HG03039 (cell line): ENCODE results near the gene PLPP7.

Experiments
- ATAC-seq: cut with Tn5 transposase; IDR thresholded peaks from one replicate; pipeline ENCODE4 v1.9.1; 2021; ENCODE audit warnings: mild to moderate bottlenecking, moderate library complexity; ENCODE audit not compliant: unreplicated experiment

The PLPP7 gene

GRCh38 chr9:131280660-131281059 lies 8.9 kb upstream of the PLPP7 start:
- ATAC-seq = no peak

GRCh38 chr9:131281119-131281965 lies 8.2 kb upstream of the PLPP7 start:
- ATAC-seq = no peak

GRCh38 chr9:131282175-131282574 lies 7.3 kb upstream of the PLPP7 start:
- ATAC-seq = no peak

- no peak for ATAC-seq
Measured at GRCh38 chr9:131282688-131283422, 6.7 kb upstream of the PLPP7 start.

- ATAC-seq = no peak
Measured at GRCh38 chr9:131284856-131285255, 4.7 kb upstream of the PLPP7 start.

- no peak for ATAC-seq
Measured at GRCh38 chr9:131287359-131287758, 2.2 kb upstream of the PLPP7 start.

- ATAC-seq = no peak
Measured at GRCh38 chr9:131288217-131288616, 1.3 kb upstream of the PLPP7 start.

- ATAC-seq = no peak
Measured at GRCh38 chr9:131290036-131290766, 678 bp downstream of the PLPP7 start.

GRCh38 chr9:131290767-131291370 lies 1.3 kb downstream of the PLPP7 start:
- no peak for ATAC-seq

GRCh38 chr9:131291795-131292315 lies 2.3 kb downstream of the PLPP7 start:
- ATAC-seq = no peak

- no peak for ATAC-seq
Measured at GRCh38 chr9:131292937-131293336, 3.4 kb downstream of the PLPP7 start.

GRCh38 chr9:131296460-131296859 lies 6.9 kb downstream of the PLPP7 start:
- no peak for ATAC-seq

- no peak for ATAC-seq
Measured at GRCh38 chr9:131296906-131297500, 7.5 kb downstream of the PLPP7 start.

GRCh38 chr9:131297903-131298302 lies 8.4 kb downstream of the PLPP7 start:
- no peak for ATAC-seq

- ATAC-seq = no peak
Measured at GRCh38 chr9:131298341-131298740, 8.8 kb downstream of the PLPP7 start.

GRCh38 chr9:131298816-131299215 lies 9.3 kb downstream of the PLPP7 start:
- no peak for ATAC-seq

- ATAC-seq = no peak
Measured at GRCh38 chr9:131299346-131299960, 9.9 kb downstream of the PLPP7 start.

- no peak for ATAC-seq
Measured at GRCh38 chr9:131299961-131300347, 10.4 kb downstream of the PLPP7 start.

- no peak for ATAC-seq
Measured at GRCh38 chr9:131300444-131300843, 10.9 kb downstream of the PLPP7 start.
